NOMO-1 treated with dmso at 0.1 percent for 144 hours (cell line): Measurements from ENCODE around the gene SAMD4B.
A peak's percentile ranks its signal among the peaks of the same experiment; 100 is the strongest.
"Not testable (repeated sequence)": the region's sequence is repeated elsewhere in the genome, so short reads cannot be mapped to it uniquely, and the experiment has no call there.

Source experiments
- DNase-seq: peaks from one replicate; lab custom pipeline; 2025; ENCODE audit not compliant: unreplicated experiment; lab: John Stamatoyannopoulos, UW

Gene SAMD4B, protein sequence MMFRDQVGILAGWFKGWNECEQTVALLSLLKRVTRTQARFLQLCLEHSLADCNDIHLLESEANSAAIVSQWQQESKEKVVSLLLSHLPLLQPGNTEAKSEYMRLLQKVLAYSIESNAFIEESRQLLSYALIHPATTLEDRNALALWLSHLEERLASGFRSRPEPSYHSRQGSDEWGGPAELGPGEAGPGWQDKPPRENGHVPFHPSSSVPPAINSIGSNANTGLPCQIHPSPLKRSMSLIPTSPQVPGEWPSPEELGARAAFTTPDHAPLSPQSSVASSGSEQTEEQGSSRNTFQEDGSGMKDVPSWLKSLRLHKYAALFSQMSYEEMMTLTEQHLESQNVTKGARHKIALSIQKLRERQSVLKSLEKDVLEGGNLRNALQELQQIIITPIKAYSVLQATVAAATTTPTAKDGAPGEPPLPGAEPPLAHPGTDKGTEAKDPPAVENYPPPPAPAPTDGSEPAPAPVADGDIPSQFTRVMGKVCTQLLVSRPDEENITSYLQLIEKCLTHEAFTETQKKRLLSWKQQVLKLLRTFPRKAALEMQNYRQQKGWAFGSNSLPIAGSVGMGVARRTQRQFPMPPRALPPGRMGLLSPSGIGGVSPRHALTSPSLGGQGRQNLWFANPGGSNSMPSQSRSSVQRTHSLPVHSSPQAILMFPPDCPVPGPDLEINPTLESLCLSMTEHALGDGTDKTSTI

DNA sequence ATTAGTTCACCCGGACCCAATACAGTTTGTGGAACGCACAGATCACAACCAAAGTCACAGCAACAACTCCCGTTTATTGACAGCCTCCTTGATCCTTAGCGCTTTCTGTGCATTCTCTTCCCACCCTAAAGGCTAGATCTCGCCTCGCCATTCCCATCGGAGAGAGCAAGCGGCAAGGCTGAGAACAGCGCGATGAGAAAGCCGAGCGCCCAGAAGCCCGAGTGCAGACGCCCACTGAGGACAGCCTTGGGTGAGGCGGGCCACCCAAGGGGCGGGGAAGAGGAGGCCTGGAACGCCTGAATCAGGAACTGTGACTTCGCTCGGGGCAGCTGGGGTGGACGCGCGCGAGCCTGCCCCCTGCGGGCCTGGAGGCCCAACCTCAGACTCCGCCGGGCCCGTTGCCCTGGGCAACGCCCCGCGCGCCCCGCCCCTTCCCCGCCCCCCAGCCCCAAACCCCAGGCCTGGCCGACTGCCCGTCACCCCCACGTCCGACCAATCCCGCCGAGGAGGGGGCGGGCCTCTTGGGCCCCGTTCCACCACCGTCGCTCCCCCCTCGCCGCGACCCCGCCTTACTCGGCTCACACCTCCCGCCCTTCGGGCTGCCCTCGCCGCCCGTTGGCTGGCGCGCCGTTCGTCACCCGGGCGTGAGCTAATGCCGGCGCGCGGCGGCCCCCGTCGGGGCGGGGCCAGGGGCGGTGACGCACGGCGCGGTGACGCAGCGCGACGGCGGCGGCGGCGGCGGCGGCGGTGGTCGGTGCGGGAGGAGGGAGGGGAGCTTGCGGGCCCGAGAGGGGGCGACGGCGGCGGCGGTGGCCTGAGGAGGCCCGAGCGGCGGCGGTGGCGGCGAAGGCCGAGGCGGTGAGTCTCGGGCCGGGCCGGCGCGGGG, at the start of gene SAMD4B:
SAMD4B (plus strand) TSS at position 703 of the 886 bp plus-strand sequence. CDS start 14,473 bp downstream, outside the sequence.
- peak; percentile 100 for DNase-seq

DNA sequence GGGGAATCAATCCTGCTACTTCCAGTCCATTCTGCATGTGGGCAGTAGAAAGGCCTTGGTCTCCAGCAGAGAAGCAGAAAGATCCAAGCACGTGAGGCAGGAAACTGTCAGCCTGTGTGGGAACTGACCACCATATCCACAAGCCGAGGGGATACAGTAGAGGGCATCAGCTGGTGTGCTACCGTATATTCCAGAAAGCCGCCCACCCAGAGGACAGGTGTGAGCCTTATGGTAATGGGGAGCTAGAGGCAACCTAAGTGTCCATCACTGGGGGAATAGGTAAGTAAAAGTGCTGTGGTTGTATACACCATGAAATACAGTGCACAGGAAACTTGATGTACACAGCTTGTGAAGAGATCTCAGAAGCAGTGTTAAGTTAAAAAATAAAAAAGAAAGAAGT, 48.8 kb upstream of the SAMD4B start:
- no peak for DNase-seq

DNA sequence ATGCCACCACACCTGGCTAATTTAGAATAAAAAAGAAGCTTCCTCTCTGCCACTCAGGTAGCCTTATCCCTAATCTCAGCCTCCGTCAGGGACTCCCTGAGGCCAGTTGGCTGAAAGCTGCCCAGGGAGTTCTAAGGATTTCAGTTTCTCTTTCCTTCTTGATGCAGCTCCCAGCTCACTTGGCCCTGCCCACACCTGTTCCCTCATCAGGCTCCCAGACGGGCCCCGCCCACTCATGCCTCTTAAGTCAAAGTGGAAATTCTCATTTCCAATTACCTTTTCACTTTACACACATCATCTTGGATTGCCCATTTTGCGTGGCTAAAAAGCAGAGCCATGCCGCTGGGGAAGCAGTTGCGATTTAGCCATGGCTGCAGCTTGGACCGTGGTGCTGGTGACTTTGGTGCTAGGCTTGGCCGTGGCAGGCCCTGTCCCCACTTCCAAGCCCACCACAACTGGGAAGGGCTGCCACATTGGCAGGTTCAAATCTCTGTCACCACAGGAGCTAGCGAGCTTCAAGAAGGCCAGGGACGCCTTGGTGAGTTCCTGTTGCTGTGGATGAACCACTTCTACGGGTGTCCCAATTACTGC, 46.1 kb upstream of the SAMD4B start, which contains the start of gene IFNL1:
IFNL1 (plus strand) TSS at position 353 of the 591 bp plus-strand sequence; CDS start at position 368, 15 bp downstream.
- DNase-seq, result no peak

DNA sequence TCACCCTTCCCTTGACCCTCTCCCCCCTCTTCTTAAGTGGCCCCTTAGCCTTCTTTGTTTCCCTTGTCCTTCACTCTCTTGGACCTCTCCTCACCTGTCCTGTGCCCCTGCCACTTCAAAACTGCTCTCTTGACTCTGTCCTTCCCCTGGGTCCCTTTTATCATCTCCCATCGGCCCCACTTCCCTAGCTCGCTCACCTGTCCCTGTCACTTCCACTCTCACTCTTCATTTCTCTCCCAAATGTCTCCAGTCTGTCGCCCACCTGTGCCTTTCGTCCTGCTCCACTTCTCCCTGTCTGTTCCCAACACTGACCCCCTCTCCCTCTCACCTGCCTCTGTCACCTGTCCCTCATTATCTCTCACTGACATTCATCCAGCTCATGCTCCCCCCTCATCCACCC, 45.3 kb upstream of the SAMD4B start:
- DNase-seq, result no peak

DNA sequence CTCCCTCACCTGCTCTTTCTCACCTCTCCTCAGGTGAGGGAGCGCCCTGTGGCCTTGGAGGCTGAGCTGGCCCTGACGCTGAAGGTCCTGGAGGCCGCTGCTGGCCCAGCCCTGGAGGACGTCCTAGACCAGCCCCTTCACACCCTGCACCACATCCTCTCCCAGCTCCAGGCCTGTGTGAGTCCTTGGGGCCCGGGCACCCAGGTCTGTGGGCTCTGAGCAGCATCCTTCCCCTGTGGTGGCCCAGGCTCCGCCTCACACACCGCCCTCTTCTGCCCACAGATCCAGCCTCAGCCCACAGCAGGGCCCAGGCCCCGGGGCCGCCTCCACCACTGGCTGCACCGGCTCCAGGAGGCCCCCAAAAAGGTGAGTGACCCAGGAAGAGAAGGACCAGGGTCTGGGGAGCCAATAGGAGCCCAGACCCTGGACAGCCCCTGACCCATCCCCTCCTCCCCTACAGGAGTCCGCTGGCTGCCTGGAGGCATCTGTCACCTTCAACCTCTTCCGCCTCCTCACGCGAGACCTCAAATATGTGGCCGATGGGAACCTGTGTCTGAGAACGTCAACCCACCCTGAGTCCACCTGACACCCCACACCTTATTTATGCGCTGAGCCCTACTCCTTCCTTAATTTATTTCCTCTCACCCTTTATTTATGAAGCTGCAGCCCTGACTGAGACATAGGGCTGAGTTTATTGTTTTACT, 44.1 kb upstream of the SAMD4B start:
- no peak for DNase-seq

DNA sequence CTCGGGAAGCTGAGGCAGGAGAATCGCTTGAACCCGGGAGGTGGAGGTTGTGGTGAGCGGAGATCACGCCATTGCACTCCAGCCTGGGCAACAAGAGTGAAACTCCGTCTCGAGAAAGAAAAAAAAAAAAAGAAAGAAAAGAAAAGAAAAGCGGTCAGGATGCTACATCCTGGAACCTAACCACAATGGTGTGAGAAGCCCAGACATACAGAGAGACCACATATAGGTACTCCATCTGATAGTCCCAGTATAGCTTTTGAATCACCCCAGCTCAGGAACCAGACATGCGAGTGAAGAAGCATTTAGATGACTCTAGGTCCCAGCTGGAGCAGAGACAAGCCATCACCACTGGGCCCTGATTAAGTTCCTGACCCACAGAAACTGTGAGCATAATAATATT, 42.8 kb upstream of the SAMD4B start:
- DNase-seq, result no peak

DNA sequence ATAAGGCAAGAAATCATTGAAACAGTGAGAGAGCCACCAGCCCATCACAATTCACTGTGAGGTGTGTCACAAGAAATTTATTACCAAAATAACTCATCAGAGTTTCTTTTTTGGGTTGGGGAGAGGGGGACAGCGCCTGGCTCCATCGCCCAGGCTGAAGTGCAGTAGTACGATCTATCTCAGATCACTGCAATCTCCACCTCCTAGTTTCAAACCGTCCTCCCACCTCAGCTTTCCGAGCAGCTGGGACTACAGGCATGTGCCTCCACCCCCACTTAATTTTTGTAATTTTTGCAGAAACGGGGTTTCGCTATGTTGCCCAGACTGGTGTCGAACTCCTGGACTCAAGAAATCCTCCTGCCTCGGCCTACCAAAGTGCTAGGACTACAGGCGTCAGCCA, 42.4 kb upstream of the SAMD4B start:
- DNase-seq, result no peak

DNA sequence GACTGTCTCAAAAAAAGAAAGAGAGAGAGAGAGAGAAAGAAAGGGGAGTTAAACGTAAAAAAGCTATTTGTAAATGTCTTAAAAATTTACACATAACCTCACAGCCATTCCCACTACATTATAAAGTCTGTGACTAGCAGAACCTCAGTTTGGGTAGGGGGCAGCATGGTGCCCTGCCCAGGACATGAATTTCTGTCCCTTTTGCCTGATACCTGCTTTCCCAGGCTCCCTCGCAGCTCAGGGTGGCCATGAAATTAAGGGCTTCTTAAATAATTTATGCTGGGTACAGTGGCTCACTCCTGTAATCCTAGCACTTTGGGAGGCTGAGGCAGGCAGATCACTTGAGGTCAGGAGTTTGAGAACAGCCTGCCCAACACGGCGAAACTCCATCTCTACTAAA, 41.2 kb upstream of the SAMD4B start:
- no peak for DNase-seq

DNA sequence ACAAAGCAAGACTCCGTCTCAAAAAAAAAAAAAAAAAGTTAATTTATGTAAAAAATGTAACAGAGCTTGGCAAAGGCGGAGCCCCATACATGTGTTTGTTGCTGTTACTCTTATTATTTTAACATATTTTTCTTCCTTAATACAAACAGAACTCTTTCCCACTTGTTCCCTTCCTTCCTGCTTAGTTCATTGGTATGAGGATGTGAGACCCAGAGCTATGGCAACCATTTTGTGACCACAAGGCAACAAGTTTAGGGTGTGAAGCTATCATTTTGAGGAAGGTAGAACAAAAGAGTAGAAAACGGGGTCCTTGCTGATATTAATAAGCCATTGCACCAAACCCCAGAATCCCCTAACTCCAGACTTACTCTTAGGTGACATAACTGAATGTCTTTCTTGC, 40.7 kb upstream of the SAMD4B start:
- no peak for DNase-seq

DNA sequence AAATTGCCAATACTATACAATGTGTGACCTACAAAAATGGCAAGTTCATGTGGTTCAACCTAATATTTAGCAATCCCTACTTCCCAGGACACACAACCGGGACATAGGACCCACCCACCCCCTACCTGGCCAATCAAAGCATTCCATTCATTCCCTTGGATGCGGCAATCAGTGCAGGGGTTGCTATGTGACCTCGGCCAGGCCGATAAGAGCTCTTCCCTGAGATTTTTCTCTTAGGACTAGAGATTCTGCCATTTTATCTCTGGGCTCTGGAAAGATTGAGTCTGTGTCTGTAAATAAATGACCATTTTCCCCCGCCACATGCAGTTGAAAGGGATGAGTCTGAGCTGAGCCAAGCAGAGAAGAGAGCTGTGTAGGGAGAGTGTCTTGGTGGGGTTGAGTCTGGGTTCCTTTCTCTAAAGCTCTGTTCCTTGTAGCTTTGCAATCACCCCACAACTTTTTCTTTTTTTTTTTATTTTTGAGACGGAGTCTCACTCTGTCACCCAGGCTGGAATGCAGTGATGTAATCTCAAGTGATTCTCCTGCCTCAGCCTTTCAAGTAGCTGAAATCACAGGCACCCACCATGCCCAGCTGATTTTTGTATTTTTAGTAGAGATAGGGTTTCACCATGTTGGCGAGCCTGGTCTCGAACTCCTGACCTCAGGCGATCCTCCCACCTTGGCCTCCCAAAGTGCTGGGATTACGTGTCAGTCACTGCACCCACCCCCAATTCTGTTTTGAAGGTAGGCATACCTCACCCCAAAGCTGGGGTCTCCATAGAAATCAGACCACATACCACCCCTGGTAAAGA, 38.6 kb upstream of the SAMD4B start:
- no peak for DNase-seq

DNA sequence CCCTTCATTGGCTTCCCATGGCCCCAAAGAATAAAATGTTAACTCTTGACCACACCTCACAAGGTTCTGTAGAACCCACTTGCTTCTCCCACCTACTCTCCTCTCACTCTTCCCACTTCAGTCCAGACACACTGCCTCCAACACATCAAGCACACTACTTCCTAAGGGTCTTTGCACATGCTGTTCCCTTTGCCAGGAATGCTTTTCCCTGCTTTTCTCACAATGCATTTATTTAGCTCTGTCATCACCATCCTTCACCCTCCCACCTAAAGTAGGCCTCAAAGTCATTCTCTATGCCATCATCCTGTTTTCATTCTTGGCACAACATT, 38.1 kb upstream of the SAMD4B start:
- DNase-seq, result no peak

DNA sequence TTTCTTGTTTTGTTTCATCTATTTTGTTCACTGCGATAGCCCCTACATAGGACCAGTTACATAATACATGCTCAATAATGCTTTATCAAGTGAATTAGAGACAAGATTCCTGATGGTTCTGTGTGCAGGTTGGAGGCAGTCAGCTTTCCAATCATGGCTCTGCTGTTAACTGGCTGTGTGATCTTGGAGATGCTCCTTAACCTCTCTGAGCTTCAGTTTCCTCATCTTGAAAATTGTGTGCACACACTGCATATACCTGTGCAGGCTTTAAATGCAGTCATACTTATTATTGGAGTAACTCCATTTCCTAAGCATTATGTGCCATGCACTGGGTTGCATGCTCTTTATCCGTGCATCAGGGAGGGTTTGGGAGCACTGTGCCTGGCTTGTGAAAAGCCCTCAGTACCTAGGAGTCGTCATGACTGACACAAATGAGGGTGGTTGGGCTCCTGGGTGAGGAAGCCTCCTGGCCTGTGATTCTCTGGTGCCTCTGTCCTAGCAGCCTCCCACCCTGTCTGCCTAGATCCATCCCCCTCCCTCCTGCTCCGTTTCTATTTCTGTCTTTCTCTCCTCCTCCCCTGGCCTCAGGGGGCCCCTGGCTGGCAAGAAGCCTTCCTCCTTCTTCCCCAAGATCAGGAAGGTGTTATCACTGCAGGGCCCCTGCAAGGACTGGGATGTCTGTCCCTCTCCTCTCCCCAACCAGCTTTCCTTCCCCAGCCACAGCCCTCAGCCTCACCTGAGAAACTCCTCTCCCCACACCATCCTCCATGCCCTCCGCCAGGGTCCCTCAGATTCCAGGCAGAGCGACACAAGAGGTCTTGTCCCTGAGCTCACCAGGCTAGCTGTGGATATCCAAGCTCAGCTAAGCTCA, 37.3 kb upstream of the SAMD4B start:
- DNase-seq, result no peak

DNA sequence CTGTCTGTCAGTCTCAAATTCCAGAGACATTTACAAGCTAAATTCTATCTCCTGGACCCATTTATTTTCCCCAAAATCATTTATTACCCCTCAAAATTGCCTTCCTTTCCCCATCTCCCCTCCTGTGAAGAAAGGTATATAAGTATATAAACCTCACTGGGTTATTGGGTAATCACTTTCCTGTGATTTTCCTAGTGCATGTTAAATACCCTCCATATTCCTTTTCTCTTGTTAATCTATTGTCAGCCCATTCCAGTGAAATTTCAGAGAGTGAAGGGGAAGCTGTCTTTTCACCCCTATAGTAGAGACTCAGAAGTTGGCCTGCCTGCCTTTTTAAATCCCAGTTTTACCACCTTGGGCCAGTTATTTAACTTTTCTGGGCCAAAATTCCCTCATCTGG, 36.1 kb upstream of the SAMD4B start:
- no peak for DNase-seq

DNA sequence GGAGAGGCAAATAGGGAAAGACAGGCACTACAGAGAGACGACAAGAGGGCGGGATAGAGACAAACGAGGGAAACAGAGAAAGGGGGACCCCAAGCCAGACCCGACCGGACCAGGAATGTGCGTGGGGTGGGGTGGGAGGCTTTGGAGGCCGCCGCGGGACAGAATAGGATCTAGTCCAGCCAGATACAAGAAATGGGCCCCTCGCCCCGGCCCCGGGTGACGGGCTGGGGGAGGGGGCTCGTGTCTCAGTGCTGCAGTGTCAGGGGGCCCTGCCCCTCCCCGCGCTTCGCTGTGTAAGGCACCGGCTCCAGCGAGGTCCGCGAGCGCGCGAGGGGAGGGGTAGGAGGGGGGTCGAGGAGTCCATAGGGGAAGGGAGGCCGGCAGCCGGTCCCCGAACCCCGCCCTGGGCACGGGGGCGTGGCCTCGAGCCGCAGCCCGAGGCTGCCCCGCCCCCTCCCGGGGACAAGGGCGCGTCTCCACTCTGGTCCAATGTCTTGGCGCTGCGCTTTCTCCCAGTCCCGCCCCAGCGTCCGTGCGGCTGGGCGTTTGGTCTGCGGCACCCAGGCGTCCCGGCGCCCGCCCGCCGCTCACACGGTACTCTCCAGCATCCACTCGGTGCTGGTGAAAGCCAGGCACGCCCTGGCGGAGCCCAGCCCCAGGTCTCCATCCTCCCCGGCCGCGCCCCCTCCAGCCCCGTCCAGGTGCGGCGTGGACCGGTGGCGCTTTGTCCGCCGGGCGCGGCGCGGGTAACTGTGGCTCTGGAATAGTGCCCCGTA, 35.0 kb upstream of the SAMD4B start:
- DNase-seq, result no peak

DNA sequence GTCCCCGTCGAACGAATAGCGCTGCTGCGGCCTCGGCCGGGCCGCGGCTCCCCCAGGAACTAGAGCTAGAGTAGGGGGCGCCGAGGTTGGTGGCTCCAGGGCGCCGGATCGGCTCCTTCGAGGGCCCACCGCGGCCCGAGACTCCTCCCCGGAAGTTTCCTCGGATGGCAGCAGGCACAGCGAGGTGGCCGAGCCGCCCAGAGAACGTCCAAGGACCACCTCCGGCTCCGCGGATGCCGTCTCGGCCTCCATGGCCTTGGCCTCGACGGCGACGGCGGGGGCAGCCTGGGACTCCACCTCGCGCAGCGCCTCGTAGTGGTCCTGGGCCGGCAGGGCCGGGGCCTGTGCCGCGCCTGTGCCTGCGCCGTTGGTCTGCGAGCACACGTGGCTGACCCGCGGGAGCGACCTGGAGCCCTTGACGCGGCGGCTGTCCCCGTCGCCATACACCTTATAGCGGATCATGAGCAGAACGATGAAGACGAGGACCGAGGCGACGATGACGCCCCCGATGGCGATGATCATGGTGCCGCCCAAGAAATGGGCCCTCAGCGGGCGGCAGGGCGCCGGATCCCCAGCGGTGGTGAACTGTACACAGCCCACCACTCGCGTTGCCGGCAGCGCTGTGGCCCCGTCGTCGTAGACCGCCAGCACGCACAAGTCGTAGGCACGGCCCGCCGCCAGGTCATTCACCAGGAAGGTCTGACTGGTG, 34.2 kb upstream of the SAMD4B start:
- DNase-seq, result no peak

DNA sequence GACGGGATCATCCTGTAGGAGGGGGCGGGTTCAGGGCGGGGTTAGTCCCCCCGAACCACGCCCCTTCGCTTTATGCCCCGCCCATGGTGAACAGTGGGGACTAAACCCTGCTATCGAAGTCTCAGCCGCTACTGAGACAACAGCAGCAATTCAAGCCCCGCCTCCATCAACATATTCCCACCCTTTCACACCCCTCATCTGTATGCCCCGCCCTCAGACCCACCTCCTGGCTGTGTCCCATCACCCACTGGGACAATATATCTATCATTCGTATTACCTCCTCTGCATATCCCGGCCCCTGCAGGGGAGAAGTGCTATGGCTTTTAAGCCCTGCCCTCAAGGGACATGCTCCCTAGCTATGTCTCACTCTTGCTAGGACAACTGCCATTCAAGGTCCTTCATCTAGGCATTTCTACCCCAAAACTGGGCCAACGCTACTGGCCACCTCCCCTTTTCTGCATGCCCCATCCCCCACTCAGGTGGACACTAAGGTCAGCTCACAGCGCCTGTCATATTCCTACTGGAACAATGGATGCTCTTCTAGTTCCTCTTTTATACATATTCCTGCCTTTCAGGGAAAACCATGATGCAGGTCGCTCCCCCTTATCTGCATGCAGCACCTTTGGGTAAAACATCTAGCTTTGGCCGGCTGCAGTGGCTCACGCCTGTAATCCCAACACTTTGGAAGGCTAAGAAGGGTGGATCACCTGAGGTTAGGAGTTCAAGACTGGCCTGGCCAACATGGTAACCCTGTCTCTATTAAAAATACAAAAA, 33.5 kb upstream of the SAMD4B start:
- no peak for DNase-seq

DNA sequence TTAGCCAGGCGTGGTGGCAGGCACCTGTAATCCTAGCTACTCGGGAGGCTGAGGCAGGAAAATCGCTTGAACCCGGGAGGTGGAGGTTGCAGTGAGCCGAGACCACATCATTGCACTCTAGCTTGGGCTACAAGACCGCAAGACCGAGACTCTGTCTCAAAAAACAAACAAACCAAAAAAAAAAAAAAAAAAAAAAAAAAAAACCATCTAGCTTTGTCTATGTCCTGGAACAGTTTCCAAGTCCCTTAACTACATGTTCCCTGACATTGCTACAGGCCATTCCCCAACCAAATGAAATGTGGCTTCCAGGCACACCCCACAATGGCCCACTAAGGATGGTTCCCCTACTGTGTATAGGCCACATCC, 32.9 kb upstream of the SAMD4B start:
- DNase-seq, result not testable (repeated sequence)
